Chondrocyte (in vitro differentiated cells): ENCODE results near the gene SLC7A10. TPM values are rescaled to one million over a fixed set of nuclear protein-coding genes. Genes with fewer than 3 reads are reported as not detected.

Experiments used
- DNase-seq: peaks from one replicate; pipeline ENCODE4 v3.0.0; 2021; ENCODE audit warnings: mixed read lengths, low spot score
- H3K27ac Mint-ChIP-seq: one replicate; pipeline ENCODE4 v1.8.0; 2021; ENCODE audit warnings: mild to moderate bottlenecking, moderate library complexity, mixed read lengths; ENCODE audit not compliant: unreplicated experiment
- H3K27me3 Mint-ChIP-seq: 2 replicates; pipeline ENCODE4 v1.8.0; 2021; ENCODE audit warnings: low read depth, mixed read lengths
- H3K36me3 Mint-ChIP-seq: 2 replicates; pipeline ENCODE4 v1.8.0; 2021; ENCODE audit warnings: low read depth, mixed read lengths
- H3K4me1 Mint-ChIP-seq: 2 replicates; pipeline ENCODE4 v1.8.0; 2021; ENCODE audit warnings: low read depth, mild to moderate bottlenecking, mixed read lengths
- H3K4me3 Mint-ChIP-seq: one replicate; pipeline ENCODE4 v1.8.0; 2021; ENCODE audit warnings: mild to moderate bottlenecking, moderate library complexity, mixed read lengths; ENCODE audit not compliant: unreplicated experiment
- H3K9me3 Mint-ChIP-seq: 2 replicates; pipeline ENCODE4 v1.8.0; 2021; ENCODE audit warnings: low read depth, mixed read lengths
- CTCF ChIP-seq: fragments of 200-600 bp; sonication (generic); IDR thresholded peaks from 2 replicates; pipeline ENCODE4 v1.5.0; 2021; ENCODE audit warnings: antibody characterized with exemption, mild to moderate bottlenecking, moderate library complexity
- total RNA-seq: library from RNA; stranded (reverse); gene quantifications from 3 replicates; pipeline ENCODE4 v1.2.1, GENCODE V29; 2021

Gene SLC7A10
- total RNA-seq, 1 donor from 2014 or later, result not detected

DNA sequence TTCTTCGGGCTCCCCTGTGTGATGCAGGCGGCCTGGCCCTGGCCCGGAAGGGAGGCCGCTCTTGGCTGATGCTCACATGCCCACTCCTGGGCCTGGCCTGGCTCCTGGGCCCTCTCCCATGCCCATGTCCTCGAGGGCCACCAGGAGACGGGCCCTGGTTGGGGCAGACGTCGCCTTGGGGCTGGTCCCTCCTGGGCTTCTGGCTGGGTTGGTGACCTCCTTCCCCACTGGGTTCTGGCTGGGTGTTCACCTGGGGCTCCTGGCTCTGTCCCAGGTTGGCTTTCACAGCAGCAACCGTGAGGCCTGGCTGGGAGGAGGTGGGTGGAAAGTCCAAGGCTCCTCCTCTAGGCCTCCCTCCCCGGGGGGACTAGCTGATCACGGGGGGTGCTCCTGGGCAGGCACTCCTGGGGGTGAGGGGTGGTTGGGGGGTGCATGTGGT lies 15.5 kb upstream of the SLC7A10 start:
- Mint-ChIP-seq H3K9me3 (no peaks in the 10 kb centered on the region), H3K4me1 (no peaks in the 10 kb centered on the region), H3K36me3 (no peaks in the 10 kb centered on the region), H3K4me3 (no peak overlapping the region), H3K27ac (no peak overlapping the region), H3K27me3 (peaks cover 16% of the 10 kb centered on the region)
- TF ChIP-seq CTCF, result no peak
- peak; percentile 83 for DNase-seq

DNA sequence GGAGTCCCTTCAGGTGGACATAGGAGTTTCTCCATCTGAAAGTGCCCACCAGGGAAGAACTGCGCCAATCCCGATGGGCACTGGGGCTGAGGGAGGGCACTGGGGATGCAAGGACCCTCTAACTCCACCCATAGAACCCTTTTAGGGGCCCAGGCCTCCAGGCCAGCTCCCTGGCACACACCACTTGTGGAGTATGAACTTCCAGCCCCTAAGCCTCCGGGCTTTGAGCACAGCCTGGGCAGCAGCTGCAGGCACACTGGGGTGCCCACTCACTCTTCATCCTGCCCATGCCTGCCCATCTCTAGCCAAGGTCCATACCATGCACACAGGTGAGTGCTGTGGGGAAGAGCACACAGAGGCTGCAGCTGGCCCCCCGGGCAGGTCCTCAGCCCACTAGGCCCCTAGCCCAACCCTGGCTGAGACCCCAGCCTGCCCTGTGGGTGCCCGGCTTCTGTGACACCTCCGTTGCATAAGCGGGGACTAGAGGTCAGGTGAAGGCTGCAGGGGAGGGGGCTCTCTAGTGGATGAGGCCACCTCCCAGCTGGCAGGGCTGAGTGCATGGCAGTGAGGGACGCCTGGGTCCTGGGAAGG lies 14.6 kb upstream of the SLC7A10 start:
- no peak for TF ChIP-seq CTCF
- peak; percentile 83 for DNase-seq
- no peaks in the 10 kb centered on the region for H3K36me3 Mint-ChIP-seq
- no peaks in the 10 kb centered on the region for H3K9me3 Mint-ChIP-seq
- H3K27me3 Mint-ChIP-seq, result peaks cover 19% of the 10 kb centered on the region
- no peak overlapping the region for H3K27ac Mint-ChIP-seq
- H3K4me3 Mint-ChIP-seq, result no peak overlapping the region
- H3K4me1 Mint-ChIP-seq, result no peaks in the 10 kb centered on the region

DNA sequence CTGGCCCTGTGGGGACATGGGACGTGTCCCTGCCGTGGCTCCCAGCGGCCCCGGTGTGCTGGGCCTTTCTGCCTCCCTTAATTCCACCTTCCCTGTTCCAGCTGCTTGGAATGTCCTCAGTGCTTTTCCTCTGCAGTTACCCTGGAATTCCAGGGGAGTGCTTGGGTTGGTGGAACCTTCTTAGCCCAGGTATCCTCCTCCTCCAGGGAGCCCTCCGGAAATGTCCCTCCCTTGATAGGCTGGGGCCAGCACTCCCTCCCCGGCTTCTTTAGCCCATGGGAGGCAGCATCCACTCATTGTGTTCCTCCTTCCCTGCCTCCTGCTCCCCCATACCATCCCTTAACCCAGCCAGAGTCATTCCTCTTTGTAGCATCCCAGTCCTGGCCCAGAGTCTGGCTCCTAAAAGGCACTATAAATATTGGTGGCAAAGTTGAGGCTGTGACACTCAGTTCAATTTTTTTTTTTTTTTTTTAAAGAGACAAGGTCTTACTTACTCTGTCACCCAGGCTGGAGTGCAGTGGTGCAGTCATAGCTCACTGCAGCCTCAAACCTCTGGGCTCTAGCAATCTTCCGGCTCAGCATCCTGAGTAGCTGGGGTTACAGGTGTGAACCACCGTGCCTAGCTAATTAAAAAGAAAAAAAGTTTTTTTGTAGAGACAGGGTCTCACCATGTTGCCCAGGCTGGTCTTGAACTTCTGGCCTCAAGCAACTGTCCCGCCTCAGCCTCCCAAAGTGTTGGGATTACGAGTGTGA lies 13.7 kb upstream of the SLC7A10 start:
- Mint-ChIP-seq H3K4me3 (no peak overlapping the region), H3K9me3 (no peaks in the 10 kb centered on the region), H3K27ac (no peak overlapping the region), H3K4me1 (no peaks in the 10 kb centered on the region), H3K27me3 (peaks cover 21% of the 10 kb centered on the region), H3K36me3 (no peaks in the 10 kb centered on the region)
- peak; percentile 10 for DNase-seq
- TF ChIP-seq CTCF, result no peak

DNA sequence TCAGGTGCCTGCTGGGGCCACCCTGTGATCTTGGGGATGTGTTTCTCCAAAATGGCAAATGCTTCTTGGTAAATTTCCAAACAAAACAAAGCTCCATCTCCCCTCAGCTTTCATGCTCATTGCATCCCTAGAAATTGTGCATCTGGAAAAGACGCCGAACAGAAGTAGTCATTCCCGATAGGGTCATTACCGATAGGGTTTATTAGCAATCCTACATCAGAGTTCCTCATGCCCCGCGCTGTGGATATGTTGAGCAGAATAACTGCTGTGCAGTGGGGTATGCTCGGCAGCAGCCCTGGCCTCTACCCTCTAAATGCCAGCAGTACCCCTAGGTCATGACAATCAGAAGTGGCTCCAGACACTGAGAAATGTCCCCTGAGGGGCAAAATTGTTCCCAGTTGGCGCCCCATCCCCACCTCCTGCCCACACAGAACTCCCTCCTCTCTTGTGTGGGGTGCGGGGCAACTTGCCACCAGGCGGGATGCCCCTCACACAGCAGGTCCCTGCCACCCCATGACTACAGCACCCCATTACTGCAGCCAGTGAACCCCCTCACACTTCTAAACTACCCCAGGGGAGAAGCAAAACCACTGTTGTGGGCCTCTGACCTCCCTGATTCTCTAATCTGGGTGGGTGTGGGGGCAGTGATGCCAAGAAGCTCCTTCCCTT lies 13.0 kb upstream of the SLC7A10 start:
- DNase-seq, result peak; percentile 57
- no peaks in the 10 kb centered on the region for H3K9me3 Mint-ChIP-seq
- H3K27ac Mint-ChIP-seq, result no peak overlapping the region
- no peak for TF ChIP-seq CTCF
- peaks cover 18% of the 10 kb centered on the region for H3K27me3 Mint-ChIP-seq
- no peaks in the 10 kb centered on the region for H3K4me1 Mint-ChIP-seq
- H3K36me3 Mint-ChIP-seq, result no peaks in the 10 kb centered on the region
- no peak overlapping the region for H3K4me3 Mint-ChIP-seq

DNA sequence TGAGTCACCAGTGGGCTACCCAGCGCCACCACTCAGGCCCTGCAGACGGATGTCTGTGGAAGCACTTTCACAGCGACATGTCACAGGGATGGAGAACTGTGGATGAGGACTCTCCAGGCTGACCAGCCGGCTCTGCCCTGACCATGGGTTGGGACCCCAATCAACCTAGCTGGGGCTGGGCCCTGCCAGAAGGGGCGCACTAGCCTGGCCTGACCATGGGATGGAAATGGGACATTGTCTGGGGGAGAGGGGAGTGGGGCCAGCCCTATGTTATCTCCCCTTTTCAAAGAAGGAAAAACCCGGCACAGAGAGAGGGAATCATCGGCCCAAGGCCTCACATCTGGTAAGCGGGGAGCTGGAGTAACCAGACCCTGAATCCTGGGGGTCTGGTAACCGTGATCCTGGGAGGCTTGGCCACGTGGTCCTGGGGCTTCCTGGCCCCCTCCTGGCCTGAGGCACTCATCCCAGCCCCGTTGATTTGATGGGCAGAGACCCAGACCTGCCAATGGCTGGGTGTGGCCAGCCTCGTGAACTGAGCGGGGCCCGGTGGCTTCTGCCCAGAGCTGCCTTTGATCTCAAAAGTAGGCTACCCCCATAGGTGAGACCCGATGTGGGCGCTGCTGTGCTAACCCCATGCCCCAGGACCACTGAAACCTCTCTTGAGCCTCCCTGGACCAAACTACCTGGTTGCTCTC lies 11.2 kb upstream of the SLC7A10 start:
- TF ChIP-seq CTCF, result no peak
- Mint-ChIP-seq H3K27ac (no peak overlapping the region), H3K27me3 (peaks cover 11% of the 10 kb centered on the region), H3K36me3 (no peaks in the 10 kb centered on the region), H3K4me3 (no peak overlapping the region), H3K4me1 (no peaks in the 10 kb centered on the region), H3K9me3 (no peaks in the 10 kb centered on the region)
- DNase-seq, result no peak
